GM12892 (cell line): ENCODE data around the gene ARHGAP40.
A peak's percentile ranks its signal among the peaks of the same experiment; 100 is the strongest.

Experiments used
- DNase-seq: peaks from one replicate; pipeline ENCODE4 v3.0.0; 2011; ENCODE audit not compliant: insufficient read length
- FAIRE-seq: peaks from 2 replicates; lab custom pipeline; 2011; peaks lifted over from hg19 to GRCh38; lab: Jason Lieb, UNC
- POLR2A ChIP-seq: IDR thresholded peaks from 2 replicates; pipeline ENCODE4 v1.6.1; 2011; ENCODE audit warnings: low read depth, low read length, control low read depth
- POLR2AphosphoS5 ChIP-seq: IDR thresholded peaks from 2 replicates; pipeline ENCODE4 v1.6.1; 2011; ENCODE audit warnings: low read depth, low read length, control low read depth
- TAF1 ChIP-seq: IDR thresholded peaks from 2 replicates; pipeline ENCODE4 v1.6.1; 2011; ENCODE audit warnings: low read depth, mild to moderate bottlenecking, control low read depth, low read length, borderline replicate concordance

The ARHGAP40 gene

DNA sequence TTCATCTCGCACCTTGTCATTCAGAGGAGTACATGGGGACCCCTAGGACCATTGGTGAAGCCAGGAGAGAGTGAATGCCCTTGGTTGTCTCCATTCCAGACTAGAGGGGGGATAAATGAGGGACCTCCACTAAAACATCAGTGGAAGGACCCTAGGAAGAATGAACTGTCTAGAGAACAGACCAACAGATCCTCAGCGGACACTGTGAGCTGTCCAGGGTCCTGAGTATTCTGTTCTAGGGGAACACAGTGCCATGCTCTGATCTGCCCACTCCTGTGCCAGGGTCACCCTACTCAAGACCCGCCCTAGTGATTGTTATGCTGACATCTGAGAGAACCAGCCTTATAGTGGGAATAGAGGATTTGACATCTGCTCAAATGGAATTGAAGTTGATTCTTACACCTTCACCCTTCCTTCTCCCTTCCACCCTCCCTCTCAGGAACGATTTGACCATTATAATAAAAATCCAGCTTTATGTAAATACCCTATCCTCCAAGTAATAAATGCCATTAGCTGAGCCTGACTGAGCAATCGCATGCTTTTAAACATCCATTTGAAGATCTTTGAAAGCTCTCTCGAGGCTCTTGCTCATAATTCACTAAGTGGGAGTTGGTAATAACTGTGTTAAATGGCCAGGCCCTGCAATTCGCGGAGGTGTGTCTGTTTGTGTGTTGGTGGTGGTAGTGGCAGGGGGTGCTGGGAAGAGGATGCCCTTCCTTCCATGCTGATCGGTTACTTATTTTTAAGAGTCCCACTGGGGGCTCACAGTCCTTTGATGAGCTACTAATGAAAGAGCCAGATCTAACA, 79.1 kb downstream of the ARHGAP40 start:
- FAIRE-seq: no peak
- TF ChIP-seq TAF1 (no peak), POLR2AphosphoS5 (no peak), POLR2A (no peak)
- no peak for DNase-seq

DNA sequence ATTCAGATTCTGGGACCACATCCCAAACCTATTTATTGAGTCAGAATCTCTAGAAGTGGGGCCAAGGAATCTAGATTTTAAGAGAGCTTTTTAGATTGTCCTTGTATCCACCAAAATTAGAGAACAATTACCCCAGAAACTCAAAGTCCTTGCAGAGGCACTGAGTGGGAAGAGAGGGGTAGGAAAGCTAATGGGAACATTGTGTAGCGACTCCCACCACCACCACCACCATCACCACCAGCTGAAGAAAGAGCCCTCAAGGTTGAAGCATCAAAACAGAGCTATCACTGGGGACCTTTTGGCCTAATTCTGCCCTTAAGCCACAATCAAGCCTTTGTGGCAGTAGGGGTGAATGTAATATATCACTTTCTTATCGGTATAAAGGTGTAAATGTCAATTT, 83.7 kb downstream of the ARHGAP40 start:
- TF ChIP-seq POLR2AphosphoS5 (no peak), POLR2A (no peak), TAF1 (no peak)
- DNase-seq: no peak
- FAIRE-seq: no peak

DNA sequence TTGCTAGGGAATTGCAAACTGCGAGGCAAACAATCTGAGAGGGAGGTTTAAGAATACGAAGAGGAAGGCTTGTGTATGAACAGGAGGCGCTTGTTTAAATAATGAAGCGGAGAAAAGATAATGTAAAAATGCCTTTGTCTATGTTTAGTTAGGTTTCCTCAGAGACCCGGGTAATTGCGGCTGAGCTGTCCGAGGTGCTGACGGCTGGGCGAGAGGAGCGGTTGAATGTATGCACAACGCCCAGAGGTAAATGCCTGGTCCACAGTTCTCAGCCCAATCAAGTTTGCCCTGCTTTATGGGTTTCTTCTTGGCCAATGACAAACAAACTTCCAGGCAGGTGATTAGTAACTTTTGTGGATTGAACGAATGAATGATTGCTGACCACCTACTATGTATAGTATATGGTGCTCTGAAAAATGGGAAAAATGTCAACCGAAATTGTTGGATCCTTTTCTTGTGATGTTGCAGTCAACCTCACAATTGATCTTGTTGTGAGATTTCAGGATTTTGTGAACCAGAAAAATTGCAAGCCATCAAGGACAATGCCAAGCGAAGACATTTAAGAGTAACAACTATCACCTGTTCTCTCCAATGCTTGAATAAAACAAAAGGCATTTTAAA, 84.4 kb downstream of the ARHGAP40 start:
- DNase-seq (no peak), FAIRE-seq (no peak)
- TF ChIP-seq POLR2A (no peak), POLR2AphosphoS5 (no peak), TAF1 (no peak)

DNA sequence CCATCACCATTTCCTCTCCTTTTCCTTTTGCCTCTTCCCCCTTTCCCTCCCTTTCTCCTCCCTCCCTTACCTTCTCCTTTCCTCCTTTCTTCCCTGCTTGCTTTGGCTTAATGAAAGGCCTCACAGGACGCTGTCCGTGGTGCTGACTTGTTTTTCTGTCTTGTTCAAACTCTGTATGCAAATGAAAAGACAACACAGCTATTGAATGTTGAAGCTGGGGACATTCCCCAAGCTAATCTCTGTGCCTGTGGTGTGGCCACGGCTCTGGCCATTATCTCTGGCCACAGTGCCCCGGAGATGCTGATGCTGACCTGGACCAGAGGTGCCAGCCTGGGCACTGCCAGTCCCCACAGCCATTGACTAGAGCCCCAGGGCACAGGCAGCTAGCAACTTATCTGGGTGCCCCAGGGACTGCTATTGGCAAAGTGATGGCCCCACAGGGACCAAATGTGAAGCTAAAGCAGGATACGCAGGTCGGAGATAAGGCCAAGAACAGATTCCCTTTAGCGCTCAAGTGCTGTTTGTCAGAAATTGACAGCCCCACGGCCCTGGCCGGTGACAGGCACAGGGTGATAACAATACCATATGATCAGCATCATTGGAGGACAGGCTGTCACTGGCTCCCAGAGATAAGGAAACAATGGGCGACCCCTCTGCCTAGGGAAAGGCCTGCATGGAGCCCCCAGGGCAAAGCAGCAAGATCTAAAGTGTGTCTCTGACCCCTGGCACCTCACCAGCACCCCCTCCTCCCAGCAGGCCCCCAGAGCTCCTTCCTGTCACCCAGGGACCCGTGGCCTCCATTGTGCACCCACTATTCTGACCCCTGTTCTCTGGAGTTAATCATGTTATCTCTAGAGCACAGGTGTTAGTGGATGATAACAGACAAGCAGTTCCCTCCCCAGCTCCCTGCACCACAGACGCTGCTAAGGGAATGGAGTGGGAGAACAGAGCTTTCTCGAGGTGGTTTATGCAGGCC, 91.1 kb downstream of the ARHGAP40 start:
- TF ChIP-seq POLR2A (no peak), TAF1 (no peak)
- FAIRE-seq (peak; percentile 9), DNase-seq (no peak)

DNA sequence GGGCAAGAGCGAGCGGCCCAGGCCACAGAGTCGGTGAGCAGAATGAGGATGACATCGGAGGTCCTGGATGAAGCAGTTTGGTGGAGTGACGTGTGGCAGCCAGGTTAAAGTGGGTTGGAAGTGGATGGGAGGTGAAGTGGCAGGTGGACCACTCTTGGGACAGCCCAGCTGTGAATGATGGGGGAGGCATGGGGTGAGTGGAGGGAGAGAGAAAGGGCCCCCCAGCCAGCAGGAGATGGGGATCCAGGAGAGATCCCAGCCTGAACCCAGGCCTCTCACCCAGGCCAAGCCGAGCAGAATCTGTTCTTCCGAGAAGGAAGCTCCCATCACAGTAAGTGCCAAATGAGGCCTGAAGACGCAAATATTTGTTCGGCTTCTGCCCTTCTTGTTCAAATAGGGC, 95.7 kb downstream of the ARHGAP40 start:
- FAIRE-seq (no peak), DNase-seq (no peak)
- no peak for TF ChIP-seq POLR2AphosphoS5
- TF ChIP-seq POLR2A: no peak
- TF ChIP-seq TAF1: no peak

DNA sequence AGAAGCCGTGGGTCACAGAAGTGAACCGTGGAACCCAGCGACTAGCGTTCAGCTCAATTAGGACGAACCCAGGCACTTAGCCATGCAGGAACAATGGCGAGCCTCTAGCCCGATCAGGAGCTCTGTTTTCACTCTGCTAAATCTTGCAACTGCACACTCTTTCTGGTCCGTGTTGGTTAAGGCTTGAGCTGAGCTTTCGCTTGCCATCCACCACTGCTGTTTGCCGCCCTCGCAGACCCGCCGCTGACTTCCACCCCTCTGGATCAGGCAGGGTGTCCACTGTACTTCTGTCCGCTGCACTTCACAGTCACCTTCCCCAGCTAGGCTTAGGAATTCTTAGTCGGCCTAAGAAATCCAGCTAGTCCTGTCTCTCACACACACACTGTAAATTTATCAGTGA, 96.9 kb downstream of the ARHGAP40 start:
- FAIRE-seq: no peak
- TF ChIP-seq POLR2A (no peak), POLR2AphosphoS5 (no peak), TAF1 (no peak)
- DNase-seq: no peak

DNA sequence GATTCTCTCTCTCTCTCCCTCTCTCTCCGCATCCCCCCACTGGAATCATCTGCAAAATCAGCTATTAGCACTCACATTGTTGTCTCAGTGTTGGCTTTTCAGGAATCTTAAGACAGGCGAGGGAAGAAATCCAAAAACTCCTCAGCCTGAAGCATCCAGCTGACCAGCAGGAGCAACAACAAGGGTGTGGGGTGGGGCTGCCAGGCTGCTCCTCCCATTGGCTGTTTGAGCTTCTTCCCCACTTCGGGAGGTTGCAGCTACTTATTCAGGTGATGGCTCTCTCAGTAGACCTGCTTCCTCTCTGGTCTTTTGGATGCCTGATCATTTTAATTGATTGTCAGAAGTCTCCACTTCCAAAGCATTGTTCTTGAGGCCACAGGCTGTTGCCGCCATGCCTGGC, 98.5 kb downstream of the ARHGAP40 start:
- no peak for TF ChIP-seq POLR2AphosphoS5
- TF ChIP-seq POLR2A: no peak
- TF ChIP-seq TAF1: no peak
- DNase-seq (no peak), FAIRE-seq (no peak)
